Measurements from ENCODE around the gene OR10H3. TPM values are rescaled to one million over a fixed set of nuclear protein-coding genes. Genes with fewer than 3 reads are reported as not detected.

OR10H3 gene
- total and polyA plus RNA-seq, 9 donors = not detected

Other genes starting within 250 kb of the OR10H3 start
- gene CYP4F22, start 229.5 kb upstream of the OR10H3 start, total RNA-seq = not detected
- gene CYP4F22, start 229.5 kb upstream of the OR10H3 start, polyA plus RNA-seq (ENCODE audit: insufficient read depth in 1 of 8, insufficient read length in 8 of 8, low replicate concordance in 1 of 8) = under 1 TPM in 2 of 8 donors, not detected in 6; 0.11 to 0.44 TPM
- gene CYP4F8, start 122.8 kb upstream of the OR10H3 start, total RNA-seq = not detected
- gene CYP4F8, start 122.8 kb upstream of the OR10H3 start, polyA plus RNA-seq (ENCODE audit: insufficient read depth in 1 of 8, insufficient read length in 8 of 8, low replicate concordance in 1 of 8) = under 1 TPM in 1 of 8 donors, not detected in 7; 1.00 TPM
- gene CYP4F3, start 97.1 kb upstream of the OR10H3 start, total RNA-seq = 0.04 TPM
- gene CYP4F3, start 97.1 kb upstream of the OR10H3 start, polyA plus RNA-seq (ENCODE audit: insufficient read depth in 1 of 8, insufficient read length in 8 of 8, low replicate concordance in 1 of 8) = under 1 TPM; 0.07 to 0.44 (median 0.15) TPM
- gene CYP4F12, start 64.9 kb upstream of the OR10H3 start, total RNA-seq = 1.4 TPM
- gene CYP4F12, start 64.9 kb upstream of the OR10H3 start, polyA plus RNA-seq (ENCODE audit: insufficient read depth in 1 of 8, insufficient read length in 8 of 8, low replicate concordance in 1 of 8) = 1 to 10 TPM in 3 of 8 donors, under 1 TPM in 5; 0.14 to 3.6 (median 0.48) TPM
- gene OR10H2, start 10.0 kb upstream of the OR10H3 start, total RNA-seq = not detected
- gene OR10H2, start 10.0 kb upstream of the OR10H3 start, polyA plus RNA-seq (ENCODE audit: insufficient read depth in 1 of 8, insufficient read length in 8 of 8, low replicate concordance in 1 of 8) = not detected
- gene OR10H5, start 49.7 kb downstream of the OR10H3 start, total RNA-seq = not detected
- gene OR10H5, start 49.7 kb downstream of the OR10H3 start, polyA plus RNA-seq (ENCODE audit: insufficient read depth in 1 of 8, insufficient read length in 8 of 8, low replicate concordance in 1 of 8) = under 1 TPM in 7 of 8 donors, not detected in 1; 0.02 to 0.12 (median 0.06) TPM
- gene OR10H1, start 77.7 kb downstream of the OR10H3 start, total RNA-seq = not detected
- gene OR10H1, start 77.7 kb downstream of the OR10H3 start, polyA plus RNA-seq (ENCODE audit: insufficient read depth in 1 of 8, insufficient read length in 8 of 8, low replicate concordance in 1 of 8) = under 1 TPM in 5 of 8 donors, not detected in 3; 0.02 to 0.05 (median 0.04) TPM
- not detected for gene CYP4F2, start 160.1 kb downstream of the OR10H3 start, total RNA-seq
- under 1 TPM in 1 of 8 donors, not detected in 7; 0.79 TPM for gene CYP4F2, start 160.1 kb downstream of the OR10H3 start, polyA plus RNA-seq (ENCODE audit: insufficient read depth in 1 of 8, insufficient read length in 8 of 8, low replicate concordance in 1 of 8)
- not detected for gene CYP4F11, start 196.5 kb downstream of the OR10H3 start, total RNA-seq
- gene CYP4F11, start 196.5 kb downstream of the OR10H3 start, polyA plus RNA-seq (ENCODE audit: insufficient read depth in 1 of 8, insufficient read length in 8 of 8, low replicate concordance in 1 of 8) = not detected
- not detected for gene OR10H4, start 211.0 kb downstream of the OR10H3 start, total RNA-seq
- not detected for gene OR10H4, start 211.0 kb downstream of the OR10H3 start, polyA plus RNA-seq (ENCODE audit: insufficient read depth in 1 of 8, insufficient read length in 8 of 8, low replicate concordance in 1 of 8)

Measured in muscle of leg (tissue), 9 donors.